HepG2 (cell line): ENCODE data around the gene TMEM86B. TPM values are rescaled to one million over a fixed set of nuclear protein-coding genes. Genes with fewer than 3 reads are reported as not detected.

Experiments
- ARHGAP35 ChIP-seq: sonication (generic); formaldehyde crosslinking; IDR thresholded peaks from 2 replicates; pipeline ENCODE4 v1.9.0; 2022; ENCODE audit warnings: mild to moderate bottlenecking, inconsistent platforms, moderate library complexity, missing genetic modification reagents, borderline replicate concordance
- ARID5B ChIP-seq: IDR thresholded peaks from 2 replicates; pipeline ENCODE4 v1.4.0; 2020; ENCODE audit warnings: mild to moderate bottlenecking, missing genetic modification reagents
- IRF2 ChIP-seq: IDR thresholded peaks from 2 replicates; pipeline ENCODE4 v1.6.1; 2018; ENCODE audit warnings: missing genetic modification reagents, missing compliant biosample characterization
- KLF15 ChIP-seq: sonication (generic); formaldehyde crosslinking; IDR thresholded peaks from 2 replicates; pipeline ENCODE4 v1.8.1; 2023; ENCODE audit warnings: borderline replicate concordance, mild to moderate bottlenecking, inconsistent platforms, missing genetic modification reagents, mixed read lengths
- KMT2B ChIP-seq: IDR thresholded peaks from 2 replicates; pipeline ENCODE4 v1.6.1; 2016; ENCODE audit warnings: missing genetic modification reagents, missing compliant biosample characterization
- MTA1 ChIP-seq: sonication (generic); formaldehyde crosslinking; IDR thresholded peaks from 2 replicates; pipeline ENCODE4 v1.4.0; 2020; ENCODE audit warnings: missing genetic modification reagents, mild to moderate bottlenecking, borderline replicate concordance
- MXD3 ChIP-seq: IDR thresholded peaks from 2 replicates; pipeline ENCODE4 v1.6.1; 2016; ENCODE audit warnings: mild to moderate bottlenecking, missing biosample characterization, missing genetic modification reagents
- PAWR ChIP-seq: sonication (generic); formaldehyde crosslinking; IDR thresholded peaks from 2 replicates; pipeline ENCODE4 v1.4.0; 2020; ENCODE audit warnings: missing genetic modification reagents, mild to moderate bottlenecking, borderline replicate concordance
- RCOR2 ChIP-seq: IDR thresholded peaks from 2 replicates; pipeline ENCODE4 v1.6.1; 2016; ENCODE audit warnings: missing biosample characterization, missing genetic modification reagents
- RNF219 ChIP-seq: sonication (generic); formaldehyde crosslinking; IDR thresholded peaks from 2 replicates; pipeline ENCODE4 v1.5.0; 2020; ENCODE audit warnings: mild to moderate bottlenecking, missing genetic modification reagents
- RORA ChIP-seq: sonication (generic); formaldehyde crosslinking; IDR thresholded peaks from 2 replicates; pipeline ENCODE4 v1.5.0; 2020; ENCODE audit warnings: mild to moderate bottlenecking, missing genetic modification reagents, moderate library complexity
- ZBTB25 ChIP-seq: IDR thresholded peaks from 2 replicates; pipeline ENCODE4 v1.6.1; 2018; ENCODE audit warnings: missing genetic modification reagents
- ZBTB3 ChIP-seq: sonication (generic); formaldehyde crosslinking; IDR thresholded peaks from 2 replicates; pipeline ENCODE4 v1.4.0; 2020; ENCODE audit warnings: low read depth, mild to moderate bottlenecking, moderate library complexity, missing genetic modification reagents, borderline replicate concordance
- ZFY ChIP-seq: sonication (generic); formaldehyde crosslinking; IDR thresholded peaks from 2 replicates; pipeline ENCODE4 v1.4.0; 2020; ENCODE audit warnings: missing genetic modification reagents
- ZMYM3 ChIP-seq: sonication (generic); formaldehyde crosslinking; IDR thresholded peaks from 2 replicates; pipeline ENCODE4 v1.5.1; 2020; ENCODE audit warnings: mild to moderate bottlenecking, missing genetic modification reagents
- ZNF235 ChIP-seq: sonication (generic); formaldehyde crosslinking; IDR thresholded peaks from 2 replicates; pipeline ENCODE4 v1.8.1; 2023; ENCODE audit warnings: mild to moderate bottlenecking, missing genetic modification reagents, borderline replicate concordance
- ZNF556 ChIP-seq: sonication (generic); formaldehyde crosslinking; IDR thresholded peaks from 2 replicates; pipeline ENCODE4 v1.4.0; 2020; ENCODE audit warnings: mild to moderate bottlenecking, missing genetic modification reagents, borderline replicate concordance
- ZNF639 ChIP-seq: conservative IDR thresholded peaks from 2 replicates; pipeline ENCODE4 v1.6.1; 2018; ENCODE audit warnings: missing genetic modification reagents
- ZNF652 ChIP-seq: IDR thresholded peaks from 2 replicates; pipeline ENCODE4 v1.6.1; 2016; ENCODE audit warnings: low read depth, borderline replicate concordance
- ZNF740 ChIP-seq: sonication (generic); formaldehyde crosslinking; IDR thresholded peaks from 2 replicates; pipeline ENCODE4 v1.4.0; 2020; ENCODE audit warnings: missing genetic modification reagents
- polyA plus RNA-seq, 8 experiments: library from polyadenylated mRNA; depleted of rRNA in 3 of 8; stranded (reverse) in 7 of 8; unstranded in 1 of 8; fragments of >200 nt; fragmentation: Illumina TruSeq in 4 of 8; extraction: Trizol in 4 of 8; gene quantifications; 2 replicates each; pipeline versions ENCODE4 v1.2.1 to v1.2.3, GENCODE V29; 2011 to 2016; ENCODE audit warnings: low read depth in 4 of 8, missing spikeins in 1 of 8, mixed read lengths in 1 of 8; ENCODE audit not compliant: insufficient read depth in 1 of 8
- total RNA-seq, 5 experiments: library from RNA; depleted of rRNA; stranded (reverse); fragments of >200 nt; fragmentation: Illumina TruSeq; extraction: Trizol; gene quantifications; 2 replicates each; pipeline ENCODE4 v1.2.3, GENCODE V29; 2016; ENCODE audit warnings: low read depth in 1 of 5

Gene TMEM86B
- total and polyA plus RNA-seq, 2 of the 13 experiments (the other 11 are each of a cell fraction or from before 2014, with no cell fraction given): 7.7 to 9.6 TPM

- no peak for TF ChIP-seq ARID5B (CRISPR knock-in tag)
- TF ChIP-seq RCOR2: no peak
- no peak for TF ChIP-seq ARHGAP35 (CRISPR knock-in tag)
- peak; percentile 95 for TF ChIP-seq MXD3 (CRISPR knock-in tag)
- no peak for TF ChIP-seq RORA (CRISPR knock-in tag)
- TF ChIP-seq ZFY (CRISPR knock-in tag): no peak
- no peak for TF ChIP-seq RNF219
- TF ChIP-seq ZNF639 (CRISPR knock-in tag): no peak
- TF ChIP-seq ZBTB25 (CRISPR knock-in tag): no peak
- no peak for TF ChIP-seq ZMYM3
- TF ChIP-seq ZNF556: no peak
- TF ChIP-seq ZNF235: no peak
- no peak for TF ChIP-seq KLF15 (CRISPR knock-in tag)
- TF ChIP-seq IRF2 (CRISPR knock-in tag): no peak
- no peak for TF ChIP-seq PAWR (CRISPR knock-in tag)
- TF ChIP-seq KMT2B (CRISPR knock-in tag): no peak
- TF ChIP-seq MTA1 (CRISPR knock-in tag): no peak
- no peak for TF ChIP-seq ZNF652 (CRISPR knock-in tag)
- TF ChIP-seq ZNF740 (CRISPR knock-in tag): no peak
- no peak for TF ChIP-seq ZBTB3 (CRISPR knock-in tag)
Measured at GRCh38 chr19:55179606-55180484, 48.7 kb downstream of the TMEM86B start, which contains the start of gene SYT5 (continued).
